ENCODE data around the gene KRTCAP2. TPM values are rescaled to one million over a fixed set of nuclear protein-coding genes. Genes with fewer than 3 reads are reported as not detected.
"Not testable (repeated sequence)": the region's sequence is repeated elsewhere in the genome, so short reads cannot be mapped to it uniquely, and the experiment has no call there.

The KRTCAP2 gene
- total RNA-seq, 1 donor from 2014 or later: 146 TPM

GRCh38 chr1:155160128-155160527 lies 13.0 kb downstream of the KRTCAP2 start:
- no peak for TF ChIP-seq CTCF (IDR thresholded peaks at IDR 0.05)
- no peaks in the 10 kb centered on the region for H3K27me3 ChIP-seq
- no peak overlapping the region for H3K27ac ChIP-seq
- no peaks in the 10 kb centered on the region for H3K9me3 ChIP-seq
- no peak for DNase-seq (ENCODE audit: low spot score in 2 of 2)
- H3K36me3 ChIP-seq: no peaks in the 10 kb centered on the region
- H3K4me3 ChIP-seq: no peak overlapping the region
- intact Hi-C loops (cut with DNase I): no loop called here
- H3K4me1 ChIP-seq: no peaks in the 10 kb centered on the region

GRCh38 chr1:155158991-155159390 lies 14.1 kb downstream of the KRTCAP2 start:
- TF ChIP-seq CTCF (IDR thresholded peaks at IDR 0.05): no peak

GRCh38 chr1:155155996-155156643 lies 17.0 kb downstream of the KRTCAP2 start:
- H3K9me3 ChIP-seq; H3K27ac ChIP-seq; H3K4me3 ChIP-seq; H3K27me3 ChIP-seq; intact Hi-C loops (cut with DNase I); DNase-seq (ENCODE audit: low spot score in 2 of 2); H3K36me3 ChIP-seq; H3K4me1 ChIP-seq: not testable (repeated sequence)

More at GRCh38 chr1:155158991-155159390, 14.1 kb downstream of the KRTCAP2 start:
- H3K27ac ChIP-seq: no peak overlapping the region
- no peaks in the 10 kb centered on the region for H3K36me3 ChIP-seq
- no peak overlapping the region for H3K4me3 ChIP-seq
- no peak for DNase-seq (ENCODE audit: low spot score in 2 of 2)
- no peaks in the 10 kb centered on the region for H3K27me3 ChIP-seq
- no peaks in the 10 kb centered on the region for H3K9me3 ChIP-seq
- intact Hi-C loops (cut with DNase I): no loop called here
- no peaks in the 10 kb centered on the region for H3K4me1 ChIP-seq

GRCh38 chr1:155145491-155145890 lies 27.6 kb downstream of the KRTCAP2 start:
- Histone ChIP-seq H3K27me3 (no peaks in the 10 kb centered on the region), H3K4me3 (no peak overlapping the region), H3K27ac (no peak overlapping the region), H3K4me1 (no peaks in the 10 kb centered on the region), H3K9me3 (no peaks in the 10 kb centered on the region), H3K36me3 (no peaks in the 10 kb centered on the region)
- no peak for TF ChIP-seq CTCF (IDR thresholded peaks at IDR 0.05)
- intact Hi-C loops (cut with DNase I): no loop called here
- DNase-seq (ENCODE audit: low spot score in 2 of 2): no peak

- Histone ChIP-seq H3K4me1 (peaks cover 8 to 16% of the 10 kb centered on the region in 2 donors), H3K27me3 (no peaks in the 10 kb centered on the region), H3K4me3 (no peak overlapping the region), H3K9me3 (no peaks in the 10 kb centered on the region), H3K27ac (no peak overlapping the region), H3K36me3 (no peaks in the 10 kb centered on the region)
- intact Hi-C loops (cut with DNase I): loop anchor here (2.0 kb wide), 1 partner anchor 51 kb away; no protein-coding TSS in a partner anchor
- no peak for DNase-seq (ENCODE audit: low spot score in 2 of 2)
- no peak for TF ChIP-seq CTCF (IDR thresholded peaks at IDR 0.05)
Measured at GRCh38 chr1:155141749-155142148, 31.4 kb downstream of the KRTCAP2 start.

GRCh38 chr1:155140630-155140953 lies 32.5 kb downstream of the KRTCAP2 start:
- H3K27ac ChIP-seq: peak overlapping the region; percentile 86 to 88

More at GRCh38 chr1:155140630-155140953, 32.5 kb downstream of the KRTCAP2 start:
- no peak for DNase-seq (ENCODE audit: low spot score in 2 of 2)
- Histone ChIP-seq H3K36me3 (no peaks in the 10 kb centered on the region), H3K4me3 (peak overlapping the region; percentile 70 to 81), H3K27me3 (no peaks in the 10 kb centered on the region), H3K4me1 (peaks cover 9 to 18% of the 10 kb centered on the region in 2 donors), H3K9me3 (no peaks in the 10 kb centered on the region)
- intact Hi-C loops (cut with DNase I): loop anchor here (1.0 to 2.0 kb wide), 2 partner anchors 33 to 50 kb away; partner anchors contain the start of genes KRTCAP2 and TRIM46
- TF ChIP-seq CTCF (IDR thresholded peaks at IDR 0.05): no peak
